Tibial nerve (tissue), 3 donors: ENCODE measurements around the gene ETV6.

Experiments used
- CTCF ChIP-seq, 5 experiments: fragments of 200-600 bp in 3 of 5; fragments of 450-650 bp in 2 of 5; sonication (generic) in 3 of 5; IDR thresholded peaks; one replicate each; pipeline ENCODE4 v1.5.1; 2016 to 2019; ENCODE audit warnings: antibody characterized with exemption in 5 of 5, mild to moderate bottlenecking in 3 of 5, moderate library complexity in 2 of 5
- POLR2A ChIP-seq, 2 donors: fragments of 450-650 bp; IDR thresholded peaks; one replicate each; pipeline ENCODE4 v1.6.1; 2017; ENCODE audit warnings: antibody characterized with exemption in 2 of 2, mild to moderate bottlenecking in 2 of 2, moderate library complexity in 2 of 2

DNA sequence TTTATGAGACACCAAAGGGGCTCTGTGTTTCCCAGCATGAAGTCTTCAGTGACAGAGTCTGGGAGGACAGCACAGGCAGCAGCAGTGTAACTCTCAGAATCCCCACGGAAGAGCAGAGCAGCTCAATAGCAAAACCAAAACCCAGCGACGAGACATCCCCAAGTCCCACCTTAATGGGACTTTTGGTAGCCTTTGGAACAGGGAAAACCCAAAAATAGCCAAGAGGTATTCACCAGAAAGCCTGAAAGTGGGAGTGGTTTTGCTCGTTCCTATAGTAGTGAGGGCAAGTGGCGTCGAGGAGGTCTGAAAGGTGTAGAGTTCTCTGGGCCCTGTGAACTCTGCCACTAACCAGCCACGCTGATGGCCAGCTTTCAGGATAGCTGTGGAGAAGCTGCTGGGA lies 174.6 kb downstream of the ETV6 start:
- TF ChIP-seq CTCF (IDR thresholded peaks at IDR 0.05) = no peak
- TF ChIP-seq POLR2A (IDR thresholded peaks at IDR 0.05) = no peak
